ENCODE data around the gene PIGT. TPM values are rescaled to one million over a fixed set of nuclear protein-coding genes. Genes with fewer than 3 reads are reported as not detected.

PIGT gene
- total and polyA plus RNA-seq, 2 of the 13 experiments (the other 11 are each of a cell fraction or from before 2014, with no cell fraction given), result 65.9 to 74.1 TPM

GRCh38 chr20:45415822-45416637, at the start of gene PIGT (continued):
- peak; percentile 88 for TF ChIP-seq ZNF367 (CRISPR knock-in tag; IDR thresholded peaks at IDR 0.05; ENCODE audit: borderline replicate concordance)
- peak; percentile 53; the same call in 1 of the 2 replicates for TF ChIP-seq ZBTB2 (CRISPR knock-in tag; IDR thresholded peaks at IDR 0.05; ENCODE audit: low read depth)
- TF ChIP-seq PITX1 (CRISPR knock-in tag; IDR thresholded peaks at IDR 0.05), result peak; percentile 73
- no peak for TF ChIP-seq SOX6 (IDR thresholded peaks at IDR 0.05)
- TF ChIP-seq SOX6 (CRISPR knock-in tag; IDR thresholded peaks at IDR 0.05), result peak; percentile 59
- TF ChIP-seq ZNF333 (CRISPR knock-in tag; IDR thresholded peaks at IDR 0.05; ENCODE audit: borderline replicate concordance), result peak; percentile 93; the same call in 1 of the 2 replicates
- TF ChIP-seq CREBL2 (CRISPR knock-in tag; IDR thresholded peaks at IDR 0.05; ENCODE audit: borderline replicate concordance), result no peak
- peak; percentile 75; the same call in 1 of the 2 replicates for TF ChIP-seq ZNF335 (CRISPR knock-in tag; IDR thresholded peaks at IDR 0.05)
- peak; percentile 73; the same call in 1 of the 2 replicates for TF ChIP-seq MED13 (CRISPR knock-in tag; IDR thresholded peaks at IDR 0.05)
- TF ChIP-seq NCOA2 (CRISPR knock-in tag; IDR thresholded peaks at IDR 0.05), result peak; percentile 44
- no peak for TF ChIP-seq ZNF615 (CRISPR knock-in tag; IDR thresholded peaks at IDR 0.05; ENCODE audit: borderline replicate concordance)
- peak; percentile 77; the same call in 1 of the 2 replicates for TF ChIP-seq ZNF878 (CRISPR knock-in tag; IDR thresholded peaks at IDR 0.05)
- TF ChIP-seq CEBPG (CRISPR knock-in tag; IDR thresholded peaks at IDR 0.05), result no peak
- peak; percentile 94 for TF ChIP-seq SMAD3 (CRISPR knock-in tag; IDR thresholded peaks at IDR 0.05)
- peak; percentile 95; the same call in 1 of the 2 replicates for TF ChIP-seq EHMT2 (IDR thresholded peaks at IDR 0.05; ENCODE audit: borderline replicate concordance, low read depth, low read length)
- TF ChIP-seq GABPB1 (CRISPR knock-in tag; IDR thresholded peaks at IDR 0.05), result peak; percentile 99
- TF ChIP-seq ZNF543 (CRISPR knock-in tag; IDR thresholded peaks at IDR 0.05), result peak; percentile 76
- TF ChIP-seq ZNF703 (CRISPR knock-in tag; IDR thresholded peaks at IDR 0.05; ENCODE audit: borderline replicate concordance), result no peak
- TF ChIP-seq ETS1 (CRISPR knock-in tag; IDR thresholded peaks at IDR 0.05), result peak; percentile 85; the same call in 1 of the 2 replicates
- TF ChIP-seq ZNF280B (CRISPR knock-in tag; IDR thresholded peaks at IDR 0.05; ENCODE audit: borderline replicate concordance), result peak; percentile 98
- TF ChIP-seq ZNF780A (CRISPR knock-in tag; IDR thresholded peaks at IDR 0.05), result peak; percentile 85
- TF ChIP-seq ZNF781 (CRISPR knock-in tag; IDR thresholded peaks at IDR 0.05; ENCODE audit: borderline replicate concordance, not compliant biosample characterization), result peak; percentile 95
- TF ChIP-seq MAF1 (CRISPR knock-in tag; IDR thresholded peaks at IDR 0.05; ENCODE audit: borderline replicate concordance), result peak; percentile 94; the same call in 1 of the 2 replicates
- TF ChIP-seq PRMT3 (CRISPR knock-in tag; IDR thresholded peaks at IDR 0.05; ENCODE audit: borderline replicate concordance, low read depth), result 0 out of 2 replicates have a peak, but pooled peaks have one; percentile 63

All from HepG2 (cell line).